Nephron progenitor cell (in vitro differentiated cells): ENCODE measurements around the gene IRS1.
A peak's percentile ranks its signal among the peaks of the same experiment; 100 is the strongest.

Source experiments
- DNase-seq: peaks from one replicate; pipeline ENCODE4 v3.0.0; 2021
- H3K27ac Mint-ChIP-seq: 2 replicates; pipeline ENCODE4 v1.8.0; 2021; ENCODE audit warnings: mild to moderate bottlenecking, moderate library complexity, mixed read lengths
- H3K27me3 Mint-ChIP-seq: 2 replicates; pipeline ENCODE4 v1.8.0; 2021; ENCODE audit warnings: mild to moderate bottlenecking, low read depth, mixed read lengths; ENCODE audit not compliant: poor library complexity
- H3K36me3 Mint-ChIP-seq: 2 replicates; pipeline ENCODE4 v1.8.0; 2021; ENCODE audit warnings: low read depth, mixed read lengths
- H3K4me1 Mint-ChIP-seq: 2 replicates; pipeline ENCODE4 v1.8.0; 2021; ENCODE audit warnings: mixed read lengths
- H3K4me3 Mint-ChIP-seq: 2 replicates; pipeline ENCODE4 v1.8.0; 2021; ENCODE audit warnings: mild to moderate bottlenecking, moderate library complexity, mixed read lengths
- H3K9me3 Mint-ChIP-seq: 2 replicates; pipeline ENCODE4 v1.8.0; 2021; ENCODE audit warnings: mild to moderate bottlenecking, moderate library complexity, mixed read lengths
- TF ChIP-seq, protein P1 (sequence below): fragments of 200-600 bp; sonication (generic); IDR thresholded peaks from 2 replicates; pipeline ENCODE4 v1.5.0; 2021; ENCODE audit warnings: antibody characterized with exemption

The IRS1 gene

DNA sequence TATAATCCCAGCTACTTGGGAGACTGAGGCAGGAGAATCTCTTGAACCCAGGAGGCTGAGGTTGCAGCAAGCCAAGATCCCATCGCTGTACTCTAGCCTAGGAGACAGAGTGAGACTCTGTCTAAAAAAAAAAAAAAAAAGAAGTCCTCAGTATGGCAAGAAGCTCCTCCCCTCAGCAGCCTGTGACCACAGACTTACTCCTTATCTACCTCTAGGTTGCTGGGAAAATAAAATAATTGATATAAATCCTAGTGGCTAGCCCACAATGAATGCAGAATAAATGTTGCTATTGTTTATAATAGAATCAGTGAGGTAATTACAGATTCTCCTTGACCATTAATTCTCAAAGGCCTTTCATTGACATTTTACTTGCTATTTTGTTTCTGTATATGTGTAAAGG, 70.6 kb downstream of the IRS1 start:
- Mint-ChIP-seq H3K9me3 (no peaks in the 10 kb centered on the region), H3K27me3 (no peaks in the 10 kb centered on the region), H3K4me1 (peaks cover 24% of the 10 kb centered on the region), H3K36me3 (no peaks in the 10 kb centered on the region), H3K27ac (no peak overlapping the region), H3K4me3 (no peak overlapping the region)
- DNase-seq, result no peak
- TF ChIP-seq, protein P1, sequence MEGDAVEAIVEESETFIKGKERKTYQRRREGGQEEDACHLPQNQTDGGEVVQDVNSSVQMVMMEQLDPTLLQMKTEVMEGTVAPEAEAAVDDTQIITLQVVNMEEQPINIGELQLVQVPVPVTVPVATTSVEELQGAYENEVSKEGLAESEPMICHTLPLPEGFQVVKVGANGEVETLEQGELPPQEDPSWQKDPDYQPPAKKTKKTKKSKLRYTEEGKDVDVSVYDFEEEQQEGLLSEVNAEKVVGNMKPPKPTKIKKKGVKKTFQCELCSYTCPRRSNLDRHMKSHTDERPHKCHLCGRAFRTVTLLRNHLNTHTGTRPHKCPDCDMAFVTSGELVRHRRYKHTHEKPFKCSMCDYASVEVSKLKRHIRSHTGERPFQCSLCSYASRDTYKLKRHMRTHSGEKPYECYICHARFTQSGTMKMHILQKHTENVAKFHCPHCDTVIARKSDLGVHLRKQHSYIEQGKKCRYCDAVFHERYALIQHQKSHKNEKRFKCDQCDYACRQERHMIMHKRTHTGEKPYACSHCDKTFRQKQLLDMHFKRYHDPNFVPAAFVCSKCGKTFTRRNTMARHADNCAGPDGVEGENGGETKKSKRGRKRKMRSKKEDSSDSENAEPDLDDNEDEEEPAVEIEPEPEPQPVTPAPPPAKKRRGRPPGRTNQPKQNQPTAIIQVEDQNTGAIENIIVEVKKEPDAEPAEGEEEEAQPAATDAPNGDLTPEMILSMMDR, result no peak

DNA sequence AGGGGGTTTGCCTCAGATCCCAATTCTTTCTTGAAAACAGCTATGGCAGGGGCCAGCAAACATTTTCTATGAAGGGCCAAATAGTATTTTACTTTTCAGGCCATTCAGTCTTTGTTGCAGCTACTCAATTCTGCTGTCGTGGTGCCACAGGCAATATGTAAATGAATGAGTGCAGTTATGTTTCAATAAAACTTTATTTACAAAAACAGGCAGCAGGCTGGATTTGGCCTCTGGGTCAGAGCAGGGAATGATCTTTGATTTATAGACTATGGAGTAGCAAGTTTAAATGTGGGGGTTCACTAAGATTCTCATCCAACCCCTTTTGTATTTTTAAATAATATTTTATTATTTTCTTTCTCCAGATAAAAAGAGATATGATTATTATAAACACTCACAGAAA, 72.4 kb downstream of the IRS1 start:
- Mint-ChIP-seq H3K36me3 (no peaks in the 10 kb centered on the region), H3K4me1 (peaks cover 24% of the 10 kb centered on the region), H3K9me3 (no peaks in the 10 kb centered on the region), H3K27me3 (no peaks in the 10 kb centered on the region), H3K4me3 (no peak overlapping the region), H3K27ac (no peak overlapping the region)
- TF ChIP-seq, protein P1, result no peak
- DNase-seq, result no peak

DNA sequence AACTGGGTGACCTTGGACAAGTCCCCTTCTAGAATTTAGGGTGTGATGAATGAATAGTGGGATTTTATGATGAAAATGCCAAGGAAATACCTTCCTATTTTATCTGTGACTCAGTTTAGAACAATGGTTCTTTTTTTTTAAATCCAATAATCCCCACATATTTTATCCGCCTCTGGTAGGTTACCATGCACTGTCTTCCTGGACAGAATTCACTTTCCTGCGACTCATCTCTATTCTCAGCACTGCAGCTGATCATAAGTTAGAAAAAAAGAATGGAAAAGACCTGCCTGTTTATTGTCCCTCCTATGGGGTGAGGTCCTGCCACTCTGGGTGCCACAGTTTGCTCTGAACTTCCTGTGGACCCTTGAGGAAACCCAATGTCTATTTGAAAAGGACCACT, 73.1 kb downstream of the IRS1 start:
- no peak for DNase-seq
- Mint-ChIP-seq H3K4me1 (peaks cover 24% of the 10 kb centered on the region), H3K27me3 (no peaks in the 10 kb centered on the region), H3K9me3 (no peaks in the 10 kb centered on the region), H3K4me3 (peak overlapping the region; percentile 21), H3K27ac (no peak overlapping the region), H3K36me3 (no peaks in the 10 kb centered on the region)
- TF ChIP-seq, protein P1, result no peak

DNA sequence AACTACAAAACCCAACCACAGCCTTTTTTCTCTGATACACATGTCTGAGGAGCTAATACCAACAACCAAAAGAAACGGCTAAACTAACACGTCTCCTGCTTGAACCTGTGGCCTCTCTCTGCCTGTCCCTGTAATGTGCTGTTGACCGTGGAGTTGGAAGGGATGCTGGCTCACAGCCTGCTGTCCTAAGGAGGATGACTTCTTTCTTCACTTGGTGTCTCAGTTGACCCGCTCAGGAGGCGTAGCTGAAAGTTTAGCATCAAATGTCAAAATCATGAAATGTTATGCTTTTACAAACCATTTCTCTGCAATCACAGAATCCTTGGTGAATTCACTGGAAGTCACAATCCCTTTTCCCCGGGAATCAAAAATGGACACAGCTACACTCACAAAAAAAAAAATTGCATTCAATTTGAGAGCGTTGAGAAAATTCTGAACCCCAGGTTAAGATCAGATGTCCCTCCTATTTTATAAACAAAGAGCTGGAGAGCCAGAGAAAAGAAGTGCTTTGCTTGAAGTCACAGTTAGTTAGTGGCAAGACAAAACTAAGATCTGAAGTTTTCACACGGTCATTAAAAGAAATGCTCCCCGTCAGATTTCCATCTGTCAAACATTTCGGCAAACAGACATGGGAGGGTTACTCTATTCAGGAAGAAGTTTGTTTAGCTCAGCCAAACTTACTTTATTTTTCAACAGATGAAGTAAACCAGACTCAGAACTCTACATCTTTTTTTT, 74.3 kb downstream of the IRS1 start:
- Mint-ChIP-seq H3K4me3 (peak overlapping the region; percentile 34), H3K36me3 (no peaks in the 10 kb centered on the region), H3K27ac (peak overlapping the region; percentile 80), H3K9me3 (no peaks in the 10 kb centered on the region), H3K27me3 (no peaks in the 10 kb centered on the region), H3K4me1 (peaks cover 24% of the 10 kb centered on the region)
- DNase-seq, result peak; percentile 8
- TF ChIP-seq, protein P1, result no peak

DNA sequence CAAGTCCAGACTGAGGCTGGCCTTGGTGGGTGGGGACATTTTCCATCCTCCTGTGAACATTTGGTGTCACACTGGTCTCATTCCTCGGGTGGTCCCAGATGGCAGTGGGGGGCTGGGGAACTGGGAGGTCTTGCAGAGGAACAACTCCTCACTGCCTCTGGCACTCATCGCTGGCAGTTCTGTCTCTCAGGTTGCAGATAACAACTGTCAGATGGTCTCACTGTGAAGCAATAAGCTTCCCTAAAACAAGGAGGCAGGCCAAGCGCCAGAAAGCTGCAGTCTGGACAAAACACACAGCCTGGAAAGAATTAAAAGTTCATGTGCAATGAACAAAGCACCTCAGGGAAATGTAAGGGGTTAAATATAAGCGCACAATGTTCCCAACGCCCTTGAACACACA, 78.1 kb downstream of the IRS1 start:
- H3K4me1 Mint-ChIP-seq, result peaks cover 20% of the 10 kb centered on the region
- H3K27ac Mint-ChIP-seq, result peak overlapping the region; percentile 70
- H3K4me3 Mint-ChIP-seq, result no peak overlapping the region
- H3K9me3 Mint-ChIP-seq, result no peaks in the 10 kb centered on the region
- no peaks in the 10 kb centered on the region for H3K36me3 Mint-ChIP-seq
- TF ChIP-seq, protein P1, result no peak
- no peaks in the 10 kb centered on the region for H3K27me3 Mint-ChIP-seq
- no peak for DNase-seq

DNA sequence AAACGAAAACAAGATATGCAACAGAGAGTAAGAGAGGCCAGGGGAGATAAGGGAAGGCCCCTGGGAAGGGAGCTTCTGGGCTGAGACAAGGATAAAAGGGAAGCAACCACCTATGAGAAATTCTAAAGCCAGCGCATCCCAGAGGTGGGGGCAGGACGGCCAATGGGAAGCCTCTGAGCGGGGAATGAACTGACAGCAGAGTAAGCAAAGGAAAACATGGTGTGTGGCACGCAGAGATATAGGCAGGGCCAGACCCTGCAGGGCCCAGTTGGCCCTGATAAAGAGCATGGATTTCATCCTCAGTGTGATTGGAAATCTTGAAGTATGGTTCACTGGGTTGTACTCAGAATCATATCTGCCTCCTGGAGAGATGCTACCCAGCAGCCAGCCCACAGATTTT, 78.7 kb downstream of the IRS1 start:
- peaks cover 14% of the 10 kb centered on the region for H3K4me1 Mint-ChIP-seq
- TF ChIP-seq, protein P1, result no peak
- H3K27me3 Mint-ChIP-seq, result no peaks in the 10 kb centered on the region
- no peaks in the 10 kb centered on the region for H3K9me3 Mint-ChIP-seq
- H3K4me3 Mint-ChIP-seq, result no peak overlapping the region
- H3K36me3 Mint-ChIP-seq, result no peaks in the 10 kb centered on the region
- DNase-seq, result no peak
- H3K27ac Mint-ChIP-seq, result peak overlapping the region; percentile 83
